HT1080 (cell line): ENCODE measurements around the gene MLIP. TPM values are rescaled to one million over a fixed set of nuclear protein-coding genes. Genes with fewer than 3 reads are reported as not detected.

Source experiments
- DNase-seq: peaks from one replicate; pipeline ENCODE4 v3.0.0-alpha.2; 2015; ENCODE audit warnings: low read depth
- total RNA-seq: library from RNA; depleted of rRNA; stranded (reverse); fragments of >200 nt; shearing (Covaris generic); gene quantifications from 2 replicates; pipeline ENCODE4 v1.2.3, GENCODE V29; 2014

Gene MLIP
- total RNA-seq, 1 experiment from 2014 or later = not detected

- DNase-seq = no peak
Observed at GRCh38 chr6:54273214-54273820, 162.1 kb downstream of the MLIP start.

GRCh38 chr6:54274383-54274782 is 163.1 kb downstream of the MLIP start:
- DNase-seq = no peak

- DNase-seq = peak; percentile 92
Observed at GRCh38 chr6:54282186-54282585, 170.9 kb downstream of the MLIP start.

- no peak for DNase-seq
Observed at GRCh38 chr6:54284161-54284860, 173.1 kb downstream of the MLIP start.

GRCh38 chr6:54285595-54285994 is 174.4 kb downstream of the MLIP start:
- no peak for DNase-seq

- no peak for DNase-seq
Observed at GRCh38 chr6:54286141-54286540, 174.9 kb downstream of the MLIP start.

- DNase-seq = no peak
Observed at GRCh38 chr6:54288474-54288873, 177.2 kb downstream of the MLIP start.

- DNase-seq = no peak
Observed at GRCh38 chr6:54289426-54289825, 178.2 kb downstream of the MLIP start.

GRCh38 chr6:54291146-54291545 is 179.9 kb downstream of the MLIP start:
- peak; percentile 66 for DNase-seq

GRCh38 chr6:54291738-54292137 is 180.5 kb downstream of the MLIP start:
- DNase-seq = peak; percentile 78

GRCh38 chr6:54294965-54295532 is 183.8 kb downstream of the MLIP start:
- DNase-seq = no peak

- DNase-seq = no peak
Observed at GRCh38 chr6:54299542-54300269, 188.5 kb downstream of the MLIP start.

- no peak for DNase-seq
Observed at GRCh38 chr6:54301770-54302169, 190.5 kb downstream of the MLIP start.

- peak; percentile 45 for DNase-seq
Observed at GRCh38 chr6:54307439-54307910, 196.2 kb downstream of the MLIP start.

- DNase-seq = no peak
Observed at GRCh38 chr6:54308289-54308985, 197.2 kb downstream of the MLIP start, which contains the start of gene TINAG. TSS of gene TINAG (plus strand) at chr6:54308441. CDS start at chr6:54308551, 110 bp downstream.

GRCh38 chr6:54308986-54309315 is 197.7 kb downstream of the MLIP start:
- no peak for DNase-seq

- no peak for DNase-seq
Observed at GRCh38 chr6:54310377-54311152, 199.3 kb downstream of the MLIP start.

GRCh38 chr6:54315656-54316055 is 204.4 kb downstream of the MLIP start:
- DNase-seq = no peak
